Tibial nerve (tissue), 4 donors: ENCODE data around the gene HLA-DOB. TPM values are rescaled to one million over a fixed set of nuclear protein-coding genes. Genes with fewer than 3 reads are reported as not detected.
A peak's percentile ranks its signal among the peaks of the same experiment; 100 is the strongest.

Source experiments
- DNase-seq, 2 donors: peaks; one replicate each; pipeline ENCODE4 v3.0.0-alpha.2; 2019; ENCODE audit warnings: low spot score in 2 of 2
- H3K27ac ChIP-seq, 4 donors: fragments of 200-600 bp; sonication (generic) in 3 of 4; one replicate each; pipeline ENCODE4 v1.5.1; 2017 to 2019; ENCODE audit warnings: mild to moderate bottlenecking in 1 of 4
- H3K27me3 ChIP-seq, 2 donors: fragments of 200-600 bp; sonication (generic) in 1 of 2; one replicate each; pipeline versions ENCODE4 v1.5.1 to v1.6.0; 2017 to 2019
- H3K36me3 ChIP-seq, 3 donors: fragments of 200-600 bp; sonication (generic); one replicate each; pipeline ENCODE4 v1.5.1; 2018 to 2019
- H3K4me1 ChIP-seq, 4 donors: fragments of 200-600 bp; sonication (generic) in 3 of 4; one replicate each; pipeline ENCODE4 v1.5.1; 2017 to 2019
- H3K4me3 ChIP-seq, 4 donors: fragments of 200-600 bp; sonication (generic) in 3 of 4; one replicate each; pipeline ENCODE4 v1.5.1; 2017 to 2019; ENCODE audit warnings: mild to moderate bottlenecking in 1 of 4, moderate library complexity in 1 of 4
- H3K9me3 ChIP-seq, 4 donors: fragments of 200-600 bp; sonication (generic) in 3 of 4; one replicate each; pipeline ENCODE4 v1.5.1; 2017 to 2019
- CTCF ChIP-seq, 5 experiments: fragments of 200-600 bp in 3 of 5; fragments of 450-650 bp in 2 of 5; sonication (generic) in 3 of 5; IDR thresholded peaks; one replicate each; pipeline ENCODE4 v1.5.1; 2016 to 2019; ENCODE audit warnings: antibody characterized with exemption in 5 of 5, mild to moderate bottlenecking in 3 of 5, moderate library complexity in 2 of 5
- EP300 ChIP-seq, 2 donors: sonication (generic); formaldehyde crosslinking; IDR thresholded peaks; one replicate each; pipeline ENCODE4 v1.6.1; 2017; ENCODE audit warnings: antibody characterized with exemption in 2 of 2, mild to moderate bottlenecking in 1 of 2
- POLR2A ChIP-seq, 2 donors: fragments of 450-650 bp; IDR thresholded peaks; one replicate each; pipeline ENCODE4 v1.6.1; 2017; ENCODE audit warnings: antibody characterized with exemption in 2 of 2, mild to moderate bottlenecking in 2 of 2, moderate library complexity in 2 of 2
- WGBS, 2 donors: methylation state at CpG; one replicate each; pipeline ENCODE4 v1.1.5; 2018; 5-methylcytosine and 5-hydroxymethylcytosine counted together
- total RNA-seq, 4 donors: library from RNA; depleted of rRNA; stranded (reverse); fragments of >200 nt; gene quantifications; one replicate each; pipeline ENCODE4 v1.1.0, GENCODE V29; 2016

HLA-DOB gene
- total RNA-seq, 4 donors from 2014 or later: 2.1 to 3.5 TPM; not detected in 2

GRCh38 chr6:32803416-32803815 is 13.4 kb downstream of the HLA-DOB start:
- Histone ChIP-seq H3K36me3 (no peaks in the 10 kb centered on the region), H3K4me1 (no peaks in the 10 kb centered on the region), H3K9me3 (no peaks in the 10 kb centered on the region), H3K27me3 (peaks cover 0 to 60% of the 10 kb centered on the region in 2 donors), H3K4me3 (no peak overlapping the region), H3K27ac (no peak overlapping the region)
- no peak for TF ChIP-seq CTCF (IDR thresholded peaks at IDR 0.05)
- TF ChIP-seq POLR2A (IDR thresholded peaks at IDR 0.05): no peak
- no peak for TF ChIP-seq EP300 (IDR thresholded peaks at IDR 0.05)
- WGBS, 2 donors: 62 to 76% methylated on average over 2 of the region's 2 CpGs
- DNase-seq: no peak

- H3K27ac ChIP-seq: no peak overlapping the region
- TF ChIP-seq EP300 (IDR thresholded peaks at IDR 0.05) (no peak), POLR2A (IDR thresholded peaks at IDR 0.05) (no peak), CTCF (IDR thresholded peaks at IDR 0.05) (no peak)
- H3K36me3 ChIP-seq: no peaks in the 10 kb centered on the region
- no peak overlapping the region for H3K4me3 ChIP-seq
- peaks cover 0 to 12% (median 0%) of the 10 kb centered on the region in 4 donors for H3K4me1 ChIP-seq
- DNase-seq: no peak
- no peaks in the 10 kb centered on the region for H3K9me3 ChIP-seq
- whole genome bisulfite sequencing, 2 donors: 72 to 84% methylated on average over 3 of the region's 3 CpGs
- peaks cover 0 to 53% of the 10 kb centered on the region in 2 donors for H3K27me3 ChIP-seq
Measured at GRCh38 chr6:32799740-32800139, 17.1 kb downstream of the HLA-DOB start.

DNA sequence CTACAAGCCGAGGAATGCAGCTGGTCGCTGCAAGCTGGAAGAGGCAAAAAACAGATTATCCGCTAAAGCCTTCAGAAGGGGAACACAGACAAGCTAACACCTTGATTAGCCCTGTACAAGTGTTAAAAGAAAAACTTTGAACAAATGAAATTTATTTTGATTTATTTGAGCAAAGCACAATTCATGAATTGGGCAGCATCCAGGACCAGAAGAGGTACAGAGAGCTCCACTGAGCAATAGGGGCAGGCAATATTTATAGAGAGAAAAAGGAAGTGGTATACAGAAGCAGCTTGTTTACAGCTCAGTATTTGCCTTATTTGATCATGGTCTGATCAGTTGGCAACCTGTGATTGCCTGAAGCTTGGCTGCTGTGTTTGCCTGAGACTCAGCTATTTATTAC is 17.6 kb downstream of the HLA-DOB start:
- Histone ChIP-seq H3K36me3 (no peaks in the 10 kb centered on the region), H3K4me1 (peaks cover 0 to 12% (median 0%) of the 10 kb centered on the region in 4 donors), H3K27me3 (peaks cover 0 to 55% of the 10 kb centered on the region in 2 donors), H3K4me3 (no peak overlapping the region), H3K9me3 (no peaks in the 10 kb centered on the region), H3K27ac (no peak overlapping the region)
- no peak for DNase-seq
- 90 to 98% methylated on average over 3 of the region's 3 CpGs for WGBS, 2 donors
- TF ChIP-seq CTCF (IDR thresholded peaks at IDR 0.05): no peak
- TF ChIP-seq EP300 (IDR thresholded peaks at IDR 0.05): no peak
- no peak for TF ChIP-seq POLR2A (IDR thresholded peaks at IDR 0.05)

DNA sequence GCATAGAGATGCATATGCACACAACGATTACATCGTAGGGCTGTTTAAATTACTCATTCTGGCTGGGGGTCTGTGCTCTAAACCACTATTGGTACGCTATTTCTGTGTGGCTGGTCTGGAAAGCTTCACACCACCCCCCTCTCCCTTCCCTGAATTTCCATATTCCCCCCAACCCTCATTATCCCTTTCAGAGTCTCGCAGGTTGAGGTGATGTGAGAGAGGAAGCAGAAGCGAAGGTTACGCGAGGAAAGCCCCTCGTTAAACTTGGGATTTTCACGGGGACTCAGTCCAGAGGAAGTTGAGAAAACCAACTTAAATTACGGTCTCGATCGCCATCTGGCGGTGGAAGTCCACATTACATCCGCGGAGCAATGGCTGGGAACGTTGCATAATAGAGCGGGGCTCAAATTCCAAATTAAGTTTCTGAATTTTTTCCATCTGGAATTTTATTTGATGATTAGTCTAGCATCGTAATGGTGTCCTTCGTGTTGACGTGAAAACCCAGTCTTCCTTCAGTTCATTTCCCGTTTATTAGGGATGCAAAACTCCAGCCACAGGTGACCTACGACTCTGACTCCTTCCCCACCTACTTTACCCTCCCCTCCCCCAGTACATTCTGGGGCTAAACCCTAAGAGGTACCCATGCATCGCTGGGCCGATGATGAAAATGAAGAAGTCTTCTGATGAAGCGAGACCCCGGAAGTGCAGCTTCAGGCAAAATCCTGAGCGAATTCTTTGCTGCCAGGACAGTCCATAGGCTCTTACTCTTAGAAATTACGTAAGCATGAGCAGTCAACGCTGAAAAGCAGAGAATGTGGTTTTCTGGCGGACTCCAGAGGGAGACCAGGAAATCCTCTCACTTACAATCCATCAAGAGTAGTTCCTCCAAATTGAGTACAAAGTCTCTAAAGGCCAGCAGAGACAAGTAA is 19.7 kb downstream of the HLA-DOB start:
- H3K4me1 ChIP-seq: peaks cover 0 to 12% (median 0%) of the 10 kb centered on the region in 4 donors
- WGBS, 2 donors: 9 to 11% methylated on average over 30 of the region's 30 CpGs
- peaks cover 0 to 46% of the 10 kb centered on the region in 2 donors for H3K27me3 ChIP-seq
- no peak overlapping the region for H3K27ac ChIP-seq
- no peaks in the 10 kb centered on the region for H3K9me3 ChIP-seq
- H3K4me3 ChIP-seq: peak overlapping the region in 2 of 4 donors; percentile 9 to 13
- H3K36me3 ChIP-seq: no peaks in the 10 kb centered on the region
- no peak for TF ChIP-seq POLR2A (IDR thresholded peaks at IDR 0.05)
- peak; percentile 82 to 94 (median 89) for TF ChIP-seq CTCF (IDR thresholded peaks at IDR 0.05)
- peak; percentile 82 to 95 for DNase-seq

- 63 to 66% methylated on average over 2 of the region's 2 CpGs for WGBS, 2 donors
- Histone ChIP-seq H3K27ac (no peak overlapping the region), H3K36me3 (no peaks in the 10 kb centered on the region), H3K4me3 (no peak overlapping the region), H3K9me3 (no peaks in the 10 kb centered on the region), H3K27me3 (peaks cover 0 to 46% of the 10 kb centered on the region in 2 donors), H3K4me1 (peaks cover 0 to 12% (median 0%) of the 10 kb centered on the region in 4 donors)
- no peak for DNase-seq
- TF ChIP-seq POLR2A (IDR thresholded peaks at IDR 0.05): no peak
- TF ChIP-seq CTCF (IDR thresholded peaks at IDR 0.05): no peak
- TF ChIP-seq EP300 (IDR thresholded peaks at IDR 0.05): no peak
Measured at GRCh38 chr6:32794510-32794909, 22.3 kb downstream of the HLA-DOB start.
